H9 (cell line): ENCODE measurements around the gene HIRA. TPM values are rescaled to one million over a fixed set of nuclear protein-coding genes. Genes with fewer than 3 reads are reported as not detected.

Experiments used
- DNase-seq: peaks from one replicate; pipeline ENCODE4 v3.0.0-alpha.2; 2017
- H2AFZ ChIP-seq: one replicate; pipeline ENCODE4 v1.6.1; 2013; ENCODE audit warnings: mild to moderate bottlenecking, low read length, control low read depth, moderate library complexity
- H2AK5ac ChIP-seq: 2 replicates; pipeline ENCODE4 v1.6.1; 2013; ENCODE audit warnings: low read length, control low read depth, mixed read lengths; ENCODE audit not compliant: insufficient read length
- H2BK120ac ChIP-seq: one replicate; pipeline ENCODE4 v1.6.1; 2013; ENCODE audit warnings: low read depth, mild to moderate bottlenecking, low read length, control low read depth, inconsistent platforms; ENCODE audit not compliant: poor library complexity, severe bottlenecking
- H2BK12ac ChIP-seq: 2 replicates; pipeline ENCODE4 v1.6.1; 2013; ENCODE audit warnings: low read length, control low read depth, mixed read lengths, low read depth; ENCODE audit not compliant: insufficient read length
- H2BK15ac ChIP-seq: 2 replicates; pipeline ENCODE4 v1.6.1; 2013; ENCODE audit warnings: low read depth, low read length, control low read depth
- H2BK20ac ChIP-seq: one replicate; pipeline ENCODE4 v1.6.1; 2013; ENCODE audit warnings: low read depth, mild to moderate bottlenecking, low read length, control low read depth, inconsistent platforms; ENCODE audit not compliant: poor library complexity, severe bottlenecking
- H2BK5ac ChIP-seq: 2 replicates; pipeline ENCODE4 v1.6.1; 2013; ENCODE audit warnings: low read length, control low read depth, mixed read lengths; ENCODE audit not compliant: insufficient read length
- H3K14ac ChIP-seq: 2 replicates; pipeline ENCODE4 v1.6.1; 2013; ENCODE audit warnings: low read length, control low read depth; ENCODE audit not compliant: insufficient read depth
- H3K18ac ChIP-seq: 2 replicates; pipeline ENCODE4 v1.6.1; 2013; ENCODE audit warnings: low read depth, mild to moderate bottlenecking, mixed read lengths, low read length, control low read depth; ENCODE audit not compliant: insufficient read length
- H3K23ac ChIP-seq: 2 replicates; pipeline ENCODE4 v1.6.1; 2013; ENCODE audit warnings: low read length, control low read depth, mixed read lengths, low read depth; ENCODE audit not compliant: insufficient read length
- H3K23me2 ChIP-seq: 2 replicates; pipeline ENCODE4 v1.6.1; 2013; ENCODE audit warnings: low read depth, mild to moderate bottlenecking, mixed read lengths, low read length, control low read depth; ENCODE audit not compliant: insufficient read length, poor library complexity, severe bottlenecking
- H3K27ac ChIP-seq: 2 replicates; pipeline ENCODE4 v1.5.1; 2013; ENCODE audit warnings: low read length, control low read depth, mixed read lengths, low read depth; ENCODE audit not compliant: insufficient read length
- H3K27me3 ChIP-seq: 2 replicates; pipeline ENCODE4 v1.6.1; 2013; ENCODE audit warnings: low read length, control low read depth, inconsistent platforms; ENCODE audit not compliant: insufficient read depth
- H3K4ac ChIP-seq: 2 replicates; pipeline ENCODE4 v1.6.1; 2013; ENCODE audit warnings: low read depth, mild to moderate bottlenecking, control low read depth, inconsistent platforms, low read length, moderate library complexity
- H3K4me1 ChIP-seq: 2 replicates; pipeline ENCODE4 v1.6.1; 2013; ENCODE audit warnings: low read length, control low read depth, inconsistent platforms; ENCODE audit not compliant: insufficient read depth
- H3K4me2 ChIP-seq: 2 replicates; pipeline ENCODE4 v1.6.1; 2013; ENCODE audit warnings: low read length, control low read depth, mixed read lengths; ENCODE audit not compliant: insufficient read length, insufficient read depth
- H3K56ac ChIP-seq: 2 replicates; pipeline ENCODE4 v1.6.1; 2013; ENCODE audit warnings: low read depth, mild to moderate bottlenecking, mixed read lengths, low read length, control low read depth; ENCODE audit not compliant: insufficient read length
- H3K79me1 ChIP-seq: 2 replicates; pipeline ENCODE4 v1.6.1; 2013; ENCODE audit warnings: low read depth, mild to moderate bottlenecking, moderate library complexity, low read length, control low read depth, inconsistent platforms; ENCODE audit not compliant: insufficient read depth, poor library complexity, severe bottlenecking
- H3K79me2 ChIP-seq: 2 replicates; pipeline ENCODE4 v1.6.1; 2013; ENCODE audit warnings: low read length, control low read depth, inconsistent platforms; ENCODE audit not compliant: insufficient read depth
- H3K9ac ChIP-seq: 2 replicates; pipeline ENCODE4 v1.6.1; 2013; ENCODE audit warnings: low read length, control low read depth, mixed read lengths; ENCODE audit not compliant: insufficient read length; ENCODE audit errors: extremely low read depth
- H3K9me3 ChIP-seq: one replicate; pipeline ENCODE4 v1.6.1; 2013; ENCODE audit warnings: low read depth, low read length, inconsistent platforms; ENCODE audit not compliant: control insufficient read depth
- H3T11ph ChIP-seq: one replicate; pipeline ENCODE4 v1.6.1; 2013; ENCODE audit warnings: mild to moderate bottlenecking, low read length, control low read depth, inconsistent platforms
- H4K20me1 ChIP-seq: one replicate; pipeline ENCODE4 v1.6.1; 2013; ENCODE audit not compliant: control insufficient read depth, insufficient read length, insufficient read depth
- H4K5ac ChIP-seq: 2 replicates; pipeline ENCODE4 v1.6.1; 2013; ENCODE audit warnings: low read depth, mild to moderate bottlenecking, mixed read lengths, low read length, control low read depth; ENCODE audit not compliant: insufficient read length
- H4K8ac ChIP-seq: replicated peaks from 2 replicates; pipeline ENCODE4 v1.6.1; 2013; ENCODE audit warnings: low read length, control low read depth, mixed read lengths, low read depth; ENCODE audit not compliant: insufficient read length
- H4K91ac ChIP-seq: 2 replicates; pipeline ENCODE4 v1.6.1; 2013; ENCODE audit warnings: low read depth, mild to moderate bottlenecking, moderate library complexity, mixed read lengths, low read length, control low read depth; ENCODE audit not compliant: insufficient read length
- H3K27ac Mint-ChIP-seq, 3 experiments: 2 replicates in 2 of 3; 3 replicates in 1 of 3; pipeline ENCODE4 v1.8.0; 2020 to 2021; ENCODE audit warnings: mixed read lengths in 3 of 3, mild to moderate bottlenecking in 1 of 3, moderate library complexity in 1 of 3
- H3K27me3 Mint-ChIP-seq: 2 replicates; pipeline ENCODE4 v1.8.0; 2021; ENCODE audit warnings: low read depth, mild to moderate bottlenecking, moderate library complexity, mixed read lengths
- H3K36me3 Mint-ChIP-seq, 3 experiments: 2 replicates in 2 of 3; 3 replicates in 1 of 3; pipeline ENCODE4 v1.8.0; 2020 to 2021; ENCODE audit warnings: low read depth in 3 of 3, mixed read lengths in 3 of 3; ENCODE audit not compliant: insufficient read depth in 1 of 3
- H3K4me1 Mint-ChIP-seq, 2 experiments: 2 replicates each; pipeline ENCODE4 v1.8.0; 2020; ENCODE audit warnings: mixed read lengths in 2 of 2
- H3K4me3 Mint-ChIP-seq, 2 experiments: 2 replicates in 1 of 2; 3 replicates in 1 of 2; pipeline ENCODE4 v1.8.0; 2020 to 2021; ENCODE audit warnings: mild to moderate bottlenecking in 2 of 2, mixed read lengths in 2 of 2, moderate library complexity in 1 of 2
- H3K9me3 Mint-ChIP-seq, 2 experiments: 2 replicates in 1 of 2; 3 replicates in 1 of 2; pipeline ENCODE4 v1.8.0; 2020; ENCODE audit warnings: mild to moderate bottlenecking in 2 of 2, mixed read lengths in 2 of 2, moderate library complexity in 1 of 2
- WGBS: extraction: QIAGEN DNeasy Blood & Tissue Kit; methylation state at CpG from one replicate; pipeline ENCODE4 v1.1.7; 2013; ENCODE audit warnings: missing lambda C conversion rate, low lambda C conversion rate, mixed read lengths; ENCODE audit not compliant: insufficient read length; ENCODE audit errors: extremely low coverage; 5-methylcytosine and 5-hydroxymethylcytosine counted together
- total RNA-seq: library from RNA; stranded (reverse); gene quantifications from 2 replicates; pipeline ENCODE4 v1.2.1, GENCODE V29; 2021
- TF ChIP-seq, protein P1 (sequence below): fragments of 200-600 bp; sonication (generic); conservative IDR thresholded peaks from 3 replicates; pipeline ENCODE4 v1.8.0; 2021; ENCODE audit warnings: antibody characterized with exemption, mild to moderate bottlenecking

Gene HIRA
- total RNA-seq, 1 experiment from 2014 or later: 51.9 TPM

- H3K14ac ChIP-seq: no peak overlapping the region
- no peak overlapping the region for H4K91ac ChIP-seq
- no peak overlapping the region for H2BK20ac ChIP-seq
- H4K5ac ChIP-seq: no peak overlapping the region
- no peak overlapping the region for H3K23ac ChIP-seq
- H3K4me1 ChIP-seq: no peaks in the 10 kb centered on the region
- no peak overlapping the region for H3K4me2 ChIP-seq
- H2BK120ac ChIP-seq: no peak overlapping the region
- no peak overlapping the region for H3K4me3 Mint-ChIP-seq
- no peak overlapping the region for H3T11ph ChIP-seq
- no peak overlapping the region for H2BK15ac ChIP-seq
- peak overlapping the region in 1 of 3 experiments; percentile 31; a peak in 1 of 7 replicates for H3K27ac Mint-ChIP-seq
- no peak for DNase-seq
- H3K79me2 ChIP-seq: no peaks in the 10 kb centered on the region
- H4K20me1 ChIP-seq: no peaks in the 10 kb centered on the region
- no peak overlapping the region for H2BK5ac ChIP-seq
- no peak overlapping the region for H2BK12ac ChIP-seq
- H3K56ac ChIP-seq: no peak overlapping the region
- TF ChIP-seq, protein P1, sequence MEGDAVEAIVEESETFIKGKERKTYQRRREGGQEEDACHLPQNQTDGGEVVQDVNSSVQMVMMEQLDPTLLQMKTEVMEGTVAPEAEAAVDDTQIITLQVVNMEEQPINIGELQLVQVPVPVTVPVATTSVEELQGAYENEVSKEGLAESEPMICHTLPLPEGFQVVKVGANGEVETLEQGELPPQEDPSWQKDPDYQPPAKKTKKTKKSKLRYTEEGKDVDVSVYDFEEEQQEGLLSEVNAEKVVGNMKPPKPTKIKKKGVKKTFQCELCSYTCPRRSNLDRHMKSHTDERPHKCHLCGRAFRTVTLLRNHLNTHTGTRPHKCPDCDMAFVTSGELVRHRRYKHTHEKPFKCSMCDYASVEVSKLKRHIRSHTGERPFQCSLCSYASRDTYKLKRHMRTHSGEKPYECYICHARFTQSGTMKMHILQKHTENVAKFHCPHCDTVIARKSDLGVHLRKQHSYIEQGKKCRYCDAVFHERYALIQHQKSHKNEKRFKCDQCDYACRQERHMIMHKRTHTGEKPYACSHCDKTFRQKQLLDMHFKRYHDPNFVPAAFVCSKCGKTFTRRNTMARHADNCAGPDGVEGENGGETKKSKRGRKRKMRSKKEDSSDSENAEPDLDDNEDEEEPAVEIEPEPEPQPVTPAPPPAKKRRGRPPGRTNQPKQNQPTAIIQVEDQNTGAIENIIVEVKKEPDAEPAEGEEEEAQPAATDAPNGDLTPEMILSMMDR: no peak
- no peaks in the 10 kb centered on the region for H3K23me2 ChIP-seq
- H3K18ac ChIP-seq: no peak overlapping the region
- H3K9ac ChIP-seq: no peak overlapping the region
- no CpG with 5 or more reads among the region's 3 CpGs for WGBS
- H3K36me3 Mint-ChIP-seq: peaks cover 20 to 73% (median 58%) of the 10 kb centered on the region in 3 experiments; a peak in 6 of 7 replicates
- H3K27ac ChIP-seq: no peak overlapping the region
- no peaks in the 10 kb centered on the region for H3K27me3 Mint-ChIP-seq
- no peaks in the 10 kb centered on the region for H3K9me3 Mint-ChIP-seq
- no peaks in the 10 kb centered on the region for H3K79me1 ChIP-seq
- no peak overlapping the region for H3K4ac ChIP-seq
- no peaks in the 10 kb centered on the region for H3K27me3 ChIP-seq
- H2AFZ ChIP-seq: no peak overlapping the region
- no peak overlapping the region for H2AK5ac ChIP-seq
- H4K8ac ChIP-seq: no peak overlapping the region
- no peaks in the 10 kb centered on the region for H3K9me3 ChIP-seq
- H3K4me1 Mint-ChIP-seq: no peaks in the 10 kb centered on the region
Measured at GRCh38 chr22:19376247-19376646, 55.3 kb downstream of the HIRA start.
